HuH-7 (cell line): ENCODE measurements around the gene TMEM181.
"Not testable (repeated sequence)": the region's sequence is repeated elsewhere in the genome, so short reads cannot be mapped to it uniquely, and the experiment has no call there.

ENCODE experiments used
- DNase-seq: peaks from one replicate; pipeline ENCODE4 v3.0.0; 2011; ENCODE audit warnings: low spot score

The TMEM181 gene

DNA sequence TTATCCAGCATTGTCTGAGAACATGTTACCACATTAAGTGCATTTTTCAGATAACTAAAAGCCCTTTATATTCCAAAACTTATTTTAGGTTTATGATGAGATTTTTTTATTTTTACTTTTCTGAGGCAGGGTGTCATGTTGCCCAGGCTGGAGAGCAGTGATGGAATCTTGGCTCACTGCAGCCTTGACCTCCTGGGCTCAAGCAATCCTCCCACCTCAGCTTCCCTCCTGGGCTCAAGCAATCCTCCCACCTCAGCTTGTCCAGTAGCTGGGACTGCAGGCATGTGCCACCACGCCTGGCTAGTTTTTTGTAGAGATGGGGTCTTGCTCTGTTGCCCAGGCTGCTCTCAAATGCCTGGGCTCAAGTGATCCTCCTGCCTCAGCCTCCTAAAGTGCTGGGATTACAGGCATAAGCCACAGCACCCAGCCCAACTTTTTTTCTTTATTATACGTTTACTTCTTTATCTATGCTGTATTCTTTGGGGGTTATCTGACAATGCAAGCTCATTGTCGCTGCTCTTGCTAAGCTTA lies 78.5 kb downstream of the TMEM181 start:
- DNase-seq, result no peak

DNA sequence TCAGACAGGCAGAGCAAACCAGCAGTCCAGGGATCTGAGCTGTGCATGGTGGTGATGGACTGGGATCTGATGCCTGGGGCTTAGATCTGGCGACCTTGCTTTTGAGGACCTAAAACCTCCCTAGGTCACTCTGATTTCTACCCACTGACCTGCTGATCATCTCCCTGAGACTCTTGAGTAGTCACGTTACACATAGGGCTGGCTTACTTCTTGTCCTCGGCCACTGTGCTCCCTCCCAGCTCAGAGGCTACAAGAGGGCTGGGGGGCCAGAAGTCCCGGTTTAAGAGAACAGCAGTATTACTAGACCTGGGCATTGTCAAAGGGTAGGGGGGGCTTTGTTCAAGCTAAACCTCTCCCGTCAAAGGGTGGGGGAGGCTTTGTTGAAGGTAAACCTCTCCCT lies 79.2 kb downstream of the TMEM181 start:
- no peak for DNase-seq

DNA sequence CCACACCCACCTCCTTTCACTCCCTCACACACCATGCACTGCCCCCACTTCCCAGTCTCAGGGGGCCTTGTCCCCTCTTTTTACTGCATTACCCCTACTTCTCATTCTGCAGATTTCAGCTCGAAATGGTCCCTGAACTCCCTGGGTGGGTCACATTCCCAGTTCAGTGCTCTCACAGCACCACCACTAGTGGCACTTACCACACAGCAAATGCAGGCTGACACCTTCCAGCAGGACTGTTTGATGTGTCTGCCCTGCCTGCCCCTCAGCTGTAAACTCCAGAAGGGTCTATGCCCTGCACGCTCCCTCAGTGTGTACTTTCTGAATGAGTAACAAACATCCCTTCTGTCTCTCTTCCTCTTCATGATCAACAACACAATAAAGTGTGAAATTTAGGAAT lies 80.6 kb downstream of the TMEM181 start:
- no peak for DNase-seq

GRCh38 chr6:158642097-158642601 lies 82.3 kb downstream of the TMEM181 start:
- DNase-seq, result no peak

GRCh38 chr6:158643836-158644230 lies 83.9 kb downstream of the TMEM181 start:
- no peak for DNase-seq

GRCh38 chr6:158644231-158645063 lies 84.6 kb downstream of the TMEM181 start, which contains the start of gene DYNLT1:
Gene DYNLT1 (minus strand): TSS chr6:158644743. CDS start chr6:158644708, 35 bp downstream.
- peak; percentile 99 for DNase-seq

- DNase-seq, result no peak
Measured at GRCh38 chr6:158645064-158646022, 85.5 kb downstream of the TMEM181 start.

- no peak for DNase-seq
Measured at GRCh38 chr6:158646023-158646910, 86.4 kb downstream of the TMEM181 start.

DNA sequence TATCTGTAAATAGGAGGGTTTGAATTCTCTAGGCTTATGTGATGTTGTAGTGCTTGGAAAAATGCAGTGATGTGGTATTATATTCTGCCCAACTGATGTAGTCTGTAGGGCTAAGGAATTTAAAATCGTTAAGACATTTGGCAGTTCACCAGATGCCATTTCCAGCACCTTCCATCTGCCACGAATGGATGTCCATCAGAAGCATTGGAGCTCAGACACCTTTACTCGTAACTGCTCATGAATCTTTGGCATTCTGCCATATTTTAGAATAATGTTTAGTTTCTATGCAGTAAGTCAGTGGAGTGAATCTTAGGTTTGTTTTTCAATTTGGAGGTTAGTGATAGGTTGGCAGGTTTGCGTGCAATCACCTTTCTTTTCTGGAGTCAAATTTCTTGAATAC lies 87.6 kb downstream of the TMEM181 start:
- DNase-seq, result no peak

GRCh38 chr6:158648682-158649131 lies 88.8 kb downstream of the TMEM181 start:
- DNase-seq, result no peak

GRCh38 chr6:158649289-158650143 lies 89.6 kb downstream of the TMEM181 start, which contains the start of gene SYTL3:
Gene SYTL3 (plus strand): TSS chr6:158650054. CDS start chr6:158663269, 13,215 bp downstream.
- DNase-seq, result no peak

DNA sequence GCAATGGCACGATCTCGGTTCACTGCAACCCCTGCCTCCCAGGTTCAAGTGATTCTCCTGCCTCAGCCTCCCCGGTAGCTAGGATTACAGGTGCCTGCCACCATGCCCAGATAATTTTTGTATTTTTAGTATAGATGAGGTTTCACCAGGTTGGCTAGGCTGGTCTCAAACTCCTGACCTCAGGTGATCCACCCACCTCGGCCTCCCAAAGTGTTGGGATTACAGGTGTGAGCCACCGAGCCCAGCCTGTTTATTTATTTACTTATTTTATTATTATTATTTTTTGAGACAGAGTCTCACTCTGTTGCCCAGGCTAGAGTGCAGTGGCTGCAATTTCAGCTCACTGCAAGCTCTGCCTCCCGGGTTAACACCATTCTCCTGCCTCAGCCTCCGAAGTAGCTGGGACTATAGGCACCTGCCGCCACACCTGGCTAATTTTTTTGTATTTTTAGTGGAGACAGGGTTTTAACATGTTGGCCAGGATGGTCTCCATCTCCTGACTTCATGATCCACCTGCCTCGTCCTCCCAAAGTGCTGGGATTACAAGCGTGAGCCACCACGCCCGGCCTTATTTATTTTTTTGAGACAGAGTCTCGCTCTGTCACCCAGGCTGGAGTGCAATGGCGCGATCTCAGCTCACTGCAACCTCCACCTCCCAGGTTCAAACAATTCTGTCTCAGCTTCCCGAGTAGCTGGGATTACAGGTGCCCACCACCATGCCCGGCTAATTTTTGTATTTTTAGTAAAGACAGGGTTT lies 92.3 kb downstream of the TMEM181 start:
- DNase-seq, result not testable (repeated sequence)

DNA sequence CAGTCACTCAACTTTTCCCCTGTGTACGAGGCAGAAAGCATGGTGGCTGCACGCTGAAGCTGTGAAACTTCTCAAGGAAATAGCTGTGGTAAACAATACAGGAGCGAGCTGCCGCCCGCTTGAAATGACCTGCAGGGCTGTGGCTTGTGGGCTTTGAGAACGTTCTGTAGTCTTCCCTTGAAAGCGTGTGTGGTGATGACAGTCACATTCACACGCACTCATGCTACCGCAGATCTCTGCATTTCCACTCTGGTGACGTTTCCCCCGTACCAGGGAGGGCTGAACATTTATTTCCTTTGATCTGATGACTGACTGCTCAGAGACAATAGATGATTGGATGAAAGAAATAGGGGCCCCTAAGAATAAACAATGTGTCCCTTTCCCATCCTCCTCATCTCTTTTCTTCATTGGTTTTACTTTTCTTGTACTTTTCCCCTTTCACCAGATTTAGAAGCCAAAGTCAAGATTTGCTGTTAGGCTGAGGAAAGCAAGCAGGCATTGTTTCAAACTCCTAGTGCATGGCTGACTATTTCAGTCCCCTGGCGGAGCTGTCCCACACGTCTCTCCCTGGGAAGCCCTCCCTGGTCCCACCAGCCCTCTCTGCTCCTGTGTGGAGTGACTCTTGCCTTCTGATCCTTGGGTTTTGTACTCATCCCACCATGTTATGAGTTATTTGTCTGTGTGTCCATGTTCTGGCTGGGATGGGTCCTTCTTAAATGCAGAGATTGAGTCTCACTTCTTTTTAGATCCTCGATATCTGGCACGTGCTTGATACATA lies 93.9 kb downstream of the TMEM181 start:
- no peak for DNase-seq

- no peak for DNase-seq
Measured at GRCh38 chr6:158654498-158654897, 94.6 kb downstream of the TMEM181 start.

DNA sequence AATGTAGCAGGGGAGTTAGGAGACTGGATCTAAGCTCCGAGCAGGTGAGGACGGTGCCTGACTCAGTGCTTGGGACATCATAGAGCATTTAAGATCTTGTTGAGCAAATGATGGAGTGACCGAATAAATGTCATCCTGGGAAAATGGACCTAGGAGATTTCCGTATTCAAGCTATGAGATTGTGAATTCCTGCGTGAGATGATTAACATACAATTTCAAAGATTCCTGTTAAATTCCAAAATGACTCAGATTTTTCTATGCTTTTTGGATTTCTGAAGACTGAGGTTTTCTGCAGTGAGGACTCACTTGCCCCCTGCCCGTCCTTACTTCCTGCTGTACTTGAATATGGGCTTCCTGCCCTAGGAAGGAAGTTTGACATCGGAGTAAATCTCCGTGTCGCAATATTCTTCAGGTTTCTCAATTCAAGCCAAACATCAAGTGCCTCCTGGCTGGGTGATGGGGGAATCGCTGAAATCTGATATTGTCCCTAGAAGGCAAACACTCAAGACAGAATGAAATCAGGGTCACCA lies 95.1 kb downstream of the TMEM181 start:
- no peak for DNase-seq

DNA sequence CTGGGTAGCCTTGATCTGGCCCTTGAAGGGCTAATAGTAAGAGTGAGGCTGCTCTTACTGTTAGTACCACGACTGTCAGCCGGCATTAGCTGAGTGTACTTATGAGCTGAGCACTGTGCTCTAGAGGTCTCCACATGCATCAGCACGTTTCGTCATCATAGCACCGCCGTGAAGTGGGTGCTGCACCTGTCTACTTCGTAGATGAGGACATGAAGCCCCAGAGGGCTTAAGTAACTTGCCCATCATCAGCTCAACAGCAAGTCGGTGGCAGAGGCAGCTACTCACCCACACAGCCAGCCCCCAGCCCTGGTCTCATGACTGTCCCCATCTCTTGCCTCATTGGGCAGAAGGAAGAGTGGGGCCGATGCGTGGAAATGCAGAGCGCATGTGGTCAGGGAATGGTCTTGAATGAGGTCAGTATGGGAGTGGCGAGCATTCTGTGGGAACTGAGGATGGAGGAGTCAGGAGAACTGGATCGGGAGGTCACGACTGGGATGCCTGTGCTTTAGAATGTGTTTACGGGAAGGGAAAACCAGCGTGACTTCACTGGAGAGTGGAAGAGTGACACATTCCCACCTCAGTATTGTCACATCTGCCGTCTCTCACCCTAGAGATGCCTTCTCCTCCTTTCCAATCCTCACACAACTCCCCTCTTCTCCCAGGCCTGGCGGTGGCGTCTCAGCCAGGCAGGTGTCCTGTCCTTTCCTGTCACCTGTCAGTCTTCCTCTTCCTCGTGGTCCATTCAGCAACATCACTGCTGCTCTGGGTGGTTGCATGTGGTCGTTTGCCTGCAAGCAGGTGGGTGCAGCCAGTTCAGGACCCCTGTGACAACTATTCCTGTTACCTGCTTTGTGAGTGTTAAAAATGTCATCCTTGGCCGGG lies 95.9 kb downstream of the TMEM181 start:
- no peak for DNase-seq

DNA sequence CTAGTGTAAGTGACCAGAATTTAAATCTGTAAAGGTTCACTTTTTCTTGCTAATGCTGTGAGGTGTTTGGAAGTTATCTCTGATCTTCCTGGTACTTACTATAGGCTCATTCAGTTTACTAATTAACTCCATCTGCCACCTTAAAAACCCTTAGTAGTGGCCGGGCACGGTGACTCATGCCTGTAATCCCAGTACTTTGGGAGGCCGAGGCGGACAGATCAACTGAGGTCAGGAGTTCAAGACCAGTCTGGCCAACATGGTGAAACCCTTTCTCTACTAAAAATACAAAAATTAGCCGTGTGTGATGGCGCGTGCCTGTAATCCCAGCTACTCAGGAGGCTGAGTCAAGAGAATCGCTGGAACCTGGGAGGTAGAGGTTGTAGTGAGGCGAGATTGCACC lies 97.1 kb downstream of the TMEM181 start:
- DNase-seq, result not testable (repeated sequence)
